NCI-H146 treated with DMSO at 0.1 percent for 48 hours (cell line): ENCODE data around the gene C4orf50.
A peak's percentile ranks its signal among the peaks of the same experiment; 100 is the strongest.

ENCODE experiments used
- DNase-seq: peaks from one replicate; lab custom pipeline; 2025; ENCODE audit not compliant: unreplicated experiment; lab: John Stamatoyannopoulos, UW

C4orf50 gene

GRCh38 chr4:5925419-5926200 lies 92.6 kb downstream of the C4orf50 start:
- DNase-seq, result no peak

GRCh38 chr4:5924461-5925125 lies 93.6 kb downstream of the C4orf50 start:
- DNase-seq, result no peak

- DNase-seq, result no peak
Measured at GRCh38 chr4:5923376-5923775, 94.9 kb downstream of the C4orf50 start.

GRCh38 chr4:5922556-5922955 lies 95.7 kb downstream of the C4orf50 start:
- no peak for DNase-seq

- DNase-seq, result no peak
Measured at GRCh38 chr4:5921981-5922380, 96.2 kb downstream of the C4orf50 start.

GRCh38 chr4:5921101-5921980 lies 96.9 kb downstream of the C4orf50 start:
- DNase-seq, result no peak

GRCh38 chr4:5919571-5919970 lies 98.7 kb downstream of the C4orf50 start:
- DNase-seq, result no peak

- DNase-seq, result no peak
Measured at GRCh38 chr4:5919044-5919443, 99.2 kb downstream of the C4orf50 start.

GRCh38 chr4:5918331-5918985 lies 99.8 kb downstream of the C4orf50 start:
- peak; percentile 3 for DNase-seq

GRCh38 chr4:5917672-5918071 lies 100.6 kb downstream of the C4orf50 start:
- DNase-seq, result no peak

GRCh38 chr4:5916229-5916628 lies 102.0 kb downstream of the C4orf50 start:
- DNase-seq, result no peak

- no peak for DNase-seq
Measured at GRCh38 chr4:5913454-5913853, 104.8 kb downstream of the C4orf50 start.

- DNase-seq, result peak; percentile 40
Measured at GRCh38 chr4:5912614-5913019, 105.6 kb downstream of the C4orf50 start.

GRCh38 chr4:5908876-5909427 lies 109.3 kb downstream of the C4orf50 start:
- DNase-seq, result no peak

GRCh38 chr4:5906191-5906590 lies 112.0 kb downstream of the C4orf50 start:
- DNase-seq, result no peak

GRCh38 chr4:5905714-5906113 lies 112.5 kb downstream of the C4orf50 start:
- peak; percentile 22 for DNase-seq

GRCh38 chr4:5900844-5901243 lies 117.4 kb downstream of the C4orf50 start:
- DNase-seq, result no peak

- DNase-seq, result no peak
Measured at GRCh38 chr4:5899881-5900280, 118.3 kb downstream of the C4orf50 start.

- no peak for DNase-seq
Measured at GRCh38 chr4:5899396-5899795, 118.8 kb downstream of the C4orf50 start.

- no peak for DNase-seq
Measured at GRCh38 chr4:5897674-5898073, 120.6 kb downstream of the C4orf50 start.

GRCh38 chr4:5895287-5895686 lies 122.9 kb downstream of the C4orf50 start:
- no peak for DNase-seq
